Ishikawa (cell line): ENCODE measurements around the gene HNMT.

Source experiments
- CEBPB ChIP-seq: IDR thresholded peaks from 2 replicates; pipeline ENCODE4 v1.6.1; 2012
- CREB1 ChIP-seq: IDR thresholded peaks from 2 replicates; pipeline ENCODE4 v1.6.1; 2012; ENCODE audit warnings: low read depth
- EGR1 ChIP-seq: IDR thresholded peaks from 2 replicates; pipeline ENCODE4 v1.6.1; 2012
- EP300 ChIP-seq: IDR thresholded peaks from 2 replicates; pipeline ENCODE4 v1.6.1; 2012; ENCODE audit warnings: borderline replicate concordance
- FOXM1 ChIP-seq: IDR thresholded peaks from 2 replicates; pipeline ENCODE4 v1.6.1; 2012; ENCODE audit warnings: low read depth, borderline replicate concordance
- NFIC ChIP-seq: IDR thresholded peaks from 2 replicates; pipeline ENCODE4 v1.6.1; 2012
- RAD21 ChIP-seq: IDR thresholded peaks from 2 replicates; pipeline ENCODE4 v1.6.1; 2012; ENCODE audit warnings: low read depth
- REST ChIP-seq: IDR thresholded peaks from 2 replicates; pipeline ENCODE4 v1.6.1; 2012; ENCODE audit warnings: low read depth, mild to moderate bottlenecking
- TAF1 ChIP-seq: IDR thresholded peaks from 2 replicates; pipeline ENCODE4 v1.6.1; 2012; ENCODE audit warnings: low read depth, mild to moderate bottlenecking
- TCF12 ChIP-seq: IDR thresholded peaks from 2 replicates; pipeline ENCODE4 v1.6.1; 2012; ENCODE audit warnings: low read depth
- TEAD4 ChIP-seq: IDR thresholded peaks from 2 replicates; pipeline ENCODE4 v1.6.1; 2012
- YY1 ChIP-seq: IDR thresholded peaks from 2 replicates; pipeline ENCODE4 v1.6.1; 2012; ENCODE audit warnings: low read depth
- ZBTB7A ChIP-seq: IDR thresholded peaks from 2 replicates; pipeline ENCODE4 v1.6.1; 2012; ENCODE audit warnings: low read depth
- TF ChIP-seq, protein P1 (sequence below): IDR thresholded peaks from 2 replicates; pipeline ENCODE4 v1.6.1; 2012
- TF ChIP-seq, protein P2 (sequence below): IDR thresholded peaks from 2 replicates; pipeline ENCODE4 v1.6.1; 2012

The HNMT gene

GRCh38 chr2:137976274-137976673, 12.0 kb downstream of the HNMT start:
- TF ChIP-seq, protein P1, sequence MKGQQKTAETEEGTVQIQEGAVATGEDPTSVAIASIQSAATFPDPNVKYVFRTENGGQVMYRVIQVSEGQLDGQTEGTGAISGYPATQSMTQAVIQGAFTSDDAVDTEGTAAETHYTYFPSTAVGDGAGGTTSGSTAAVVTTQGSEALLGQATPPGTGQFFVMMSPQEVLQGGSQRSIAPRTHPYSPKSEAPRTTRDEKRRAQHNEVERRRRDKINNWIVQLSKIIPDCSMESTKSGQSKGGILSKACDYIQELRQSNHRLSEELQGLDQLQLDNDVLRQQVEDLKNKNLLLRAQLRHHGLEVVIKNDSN, result no peak
- TF ChIP-seq TEAD4 (no peak), RAD21 (no peak), EP300 (no peak), CEBPB (no peak), TAF1 (no peak), EGR1 (no peak), CREB1 (no peak), NFIC (no peak)
- TF ChIP-seq, protein P2, sequence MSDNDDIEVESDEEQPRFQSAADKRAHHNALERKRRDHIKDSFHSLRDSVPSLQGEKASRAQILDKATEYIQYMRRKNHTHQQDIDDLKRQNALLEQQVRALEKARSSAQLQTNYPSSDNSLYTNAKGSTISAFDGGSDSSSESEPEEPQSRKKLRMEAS, result no peak

DNA sequence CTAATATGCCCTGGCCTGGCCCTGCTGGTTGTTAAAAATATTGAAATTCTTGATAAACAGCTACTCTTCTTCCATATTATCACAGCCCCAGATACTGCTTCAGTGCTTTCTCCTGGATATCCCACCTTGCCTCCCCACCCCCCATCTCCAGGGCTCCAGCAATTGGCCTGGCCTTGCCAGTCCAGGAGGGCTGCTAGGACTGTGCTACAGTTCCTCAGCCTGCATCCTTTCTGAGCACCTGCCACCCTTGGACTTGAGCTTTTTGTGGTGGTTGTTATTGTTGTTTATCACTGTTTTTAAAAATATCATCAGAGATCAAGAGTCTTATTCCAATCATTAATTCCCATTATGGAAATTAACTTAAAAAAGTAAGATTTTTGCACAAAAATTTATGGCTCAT, 13.5 kb downstream of the HNMT start:
- TF ChIP-seq TEAD4, result no peak
- TF ChIP-seq RAD21, result no peak
- TF ChIP-seq YY1, result no peak
- TF ChIP-seq TAF1, result no peak
- no peak for TF ChIP-seq EGR1
- no peak for TF ChIP-seq NFIC
- no peak for TF ChIP-seq ZBTB7A
- TF ChIP-seq FOXM1, result no peak
- TF ChIP-seq, protein P1, result no peak
- no peak for TF ChIP-seq CREB1
- no peak for TF ChIP-seq CEBPB
- no peak for TF ChIP-seq EP300
- TF ChIP-seq REST, result no peak
- TF ChIP-seq TCF12, result no peak

DNA sequence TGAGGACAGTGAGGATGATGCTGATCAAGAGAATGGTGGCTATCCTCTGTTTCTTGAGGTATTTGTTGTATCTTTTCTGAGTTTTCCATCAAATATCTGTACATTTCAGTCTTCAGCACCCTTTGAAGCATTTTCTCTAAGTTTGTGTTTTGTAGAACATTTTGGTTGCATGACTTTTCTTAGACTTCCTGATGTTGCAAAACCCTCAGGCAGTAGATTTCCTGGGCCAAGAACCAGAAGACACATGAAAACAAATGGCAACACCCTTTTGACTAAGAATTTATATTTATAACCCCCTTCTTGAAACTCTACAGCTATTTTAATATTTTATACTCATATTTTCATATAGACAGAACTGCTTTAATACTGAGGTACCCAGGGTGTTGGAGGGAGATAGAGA, 16.2 kb downstream of the HNMT start:
- TF ChIP-seq FOXM1 (no peak), TEAD4 (no peak), TCF12 (no peak), CREB1 (no peak), CEBPB (no peak), YY1 (no peak), RAD21 (no peak), ZBTB7A (no peak), REST (no peak)
- TF ChIP-seq, protein P1, result no peak
- TF ChIP-seq, protein P2, result no peak

DNA sequence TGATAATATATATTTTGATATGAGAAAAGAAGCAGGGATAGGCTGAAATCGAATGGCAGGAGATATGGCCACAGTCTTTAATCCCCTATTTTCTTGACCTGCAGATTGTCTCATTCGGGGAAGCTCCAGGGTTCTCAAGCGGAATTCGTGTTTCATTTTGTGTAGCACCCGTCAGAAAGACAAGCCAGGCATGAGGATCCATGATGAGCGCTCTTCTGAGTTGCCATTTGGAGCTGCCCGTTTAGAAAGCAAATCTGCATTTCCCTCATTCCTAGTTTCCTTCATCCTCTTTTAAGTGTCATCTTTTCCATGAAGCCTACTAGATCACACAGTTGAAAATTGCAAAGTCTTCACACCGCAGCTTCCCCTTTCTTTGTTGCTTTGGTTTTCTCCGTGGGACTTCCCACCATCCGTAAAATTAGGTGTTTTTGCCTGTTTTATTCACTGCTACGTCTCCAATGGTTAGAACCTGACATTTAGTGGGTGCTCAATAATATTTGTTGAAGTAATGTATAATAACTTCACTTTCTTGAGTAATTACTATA, 16.9 kb downstream of the HNMT start:
- TF ChIP-seq ZBTB7A (no peak), CREB1 (no peak), YY1 (no peak), CEBPB (no peak), RAD21 (no peak), TCF12 (no peak), NFIC (no peak), REST (no peak), TAF1 (no peak), EP300 (no peak)
- TF ChIP-seq, protein P2, result no peak
- TF ChIP-seq, protein P1, result no peak
